HG03139 (cell line): ENCODE data around the gene CLSTN2.

Source experiments
- ATAC-seq: cut with Tn5 transposase; IDR thresholded peaks from one replicate; pipeline ENCODE4 v1.9.1; 2021; ENCODE audit not compliant: unreplicated experiment

CLSTN2 gene

GRCh38 chr3:140529558-140529957 lies 594.6 kb downstream of the CLSTN2 start:
- no peak for ATAC-seq

GRCh38 chr3:140530131-140530530 lies 595.1 kb downstream of the CLSTN2 start:
- no peak for ATAC-seq

DNA sequence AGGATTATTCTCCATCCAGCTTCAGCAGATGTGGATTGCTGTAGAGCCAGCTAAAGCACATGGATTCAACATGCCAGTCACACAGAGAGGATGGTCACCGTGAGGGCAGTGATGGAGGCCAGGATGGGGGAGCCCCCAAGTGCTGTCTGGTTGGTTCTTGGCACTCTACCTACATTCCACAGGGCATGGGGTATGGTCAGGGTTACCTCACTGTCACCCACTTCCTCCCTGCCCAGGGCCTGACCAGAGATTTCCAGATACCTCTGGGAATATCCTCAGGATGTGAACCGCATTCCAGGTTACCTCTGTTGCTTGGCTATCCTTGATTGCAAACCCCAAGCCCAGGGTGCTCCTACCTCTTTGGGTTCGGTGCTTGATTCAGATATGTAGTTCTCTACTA lies 595.6 kb downstream of the CLSTN2 start:
- no peak for ATAC-seq

DNA sequence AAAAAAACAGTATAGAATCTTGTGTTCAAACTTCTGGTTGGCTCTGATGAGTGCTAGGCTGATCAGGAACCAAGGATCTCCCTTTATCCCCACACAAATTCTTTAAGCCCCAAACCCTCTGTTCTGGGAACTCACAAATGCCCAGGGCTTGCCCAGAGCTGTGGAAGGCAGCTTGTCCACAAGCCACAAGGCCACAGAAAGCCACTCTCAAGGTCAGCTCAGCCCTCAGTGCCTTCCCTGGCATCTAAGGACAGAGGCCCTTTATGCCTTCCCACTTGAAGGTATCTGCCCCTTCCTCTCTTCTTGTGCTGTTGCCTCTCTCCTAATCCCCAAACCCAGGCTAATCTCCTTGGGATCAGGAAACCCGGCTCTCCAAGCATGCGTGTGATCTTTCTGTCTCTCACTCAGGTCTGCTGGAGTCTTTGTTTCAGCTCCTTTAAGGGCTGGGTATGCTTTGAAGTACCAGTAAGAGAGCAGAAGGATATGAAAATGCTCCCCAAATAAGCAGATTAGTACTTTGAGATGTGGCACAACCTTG lies 597.9 kb downstream of the CLSTN2 start:
- ATAC-seq: no peak

DNA sequence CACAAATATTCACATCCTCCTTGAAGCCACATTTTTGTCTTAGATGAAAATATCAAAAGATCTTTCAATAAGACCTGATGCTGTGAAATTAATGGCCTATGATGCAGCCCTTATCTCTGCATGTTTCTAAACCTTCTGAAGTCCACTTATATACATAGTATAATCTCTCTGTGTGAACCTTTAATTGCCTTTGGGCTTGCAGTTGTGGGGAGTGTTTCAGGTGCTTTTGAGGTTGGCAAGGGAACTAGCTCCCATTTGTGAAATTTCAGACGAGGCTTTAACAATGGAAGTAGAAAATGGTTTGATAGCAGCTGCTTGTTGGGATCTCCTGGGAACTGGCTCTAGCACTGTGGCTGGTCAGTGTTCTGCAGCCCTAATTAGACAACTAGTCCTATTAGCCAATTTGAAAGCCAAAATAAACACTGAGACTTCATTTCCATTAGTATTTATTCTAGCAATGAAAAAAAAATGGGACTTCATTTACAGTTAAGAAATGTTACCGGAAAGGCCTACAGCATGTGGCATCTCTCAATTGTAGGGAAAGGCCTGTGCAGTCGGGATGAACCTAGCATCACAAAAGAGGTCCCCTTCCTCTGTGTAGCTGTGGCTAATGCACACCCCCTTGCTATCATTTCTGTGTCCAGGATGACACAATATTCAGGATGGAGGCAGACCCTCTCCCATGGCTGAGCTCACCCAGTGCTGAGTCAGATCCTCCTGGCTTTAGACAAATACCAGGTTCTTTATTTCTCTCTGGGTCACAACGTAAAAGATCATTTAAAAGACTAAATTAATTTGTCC lies 602.1 kb downstream of the CLSTN2 start:
- ATAC-seq: no peak

DNA sequence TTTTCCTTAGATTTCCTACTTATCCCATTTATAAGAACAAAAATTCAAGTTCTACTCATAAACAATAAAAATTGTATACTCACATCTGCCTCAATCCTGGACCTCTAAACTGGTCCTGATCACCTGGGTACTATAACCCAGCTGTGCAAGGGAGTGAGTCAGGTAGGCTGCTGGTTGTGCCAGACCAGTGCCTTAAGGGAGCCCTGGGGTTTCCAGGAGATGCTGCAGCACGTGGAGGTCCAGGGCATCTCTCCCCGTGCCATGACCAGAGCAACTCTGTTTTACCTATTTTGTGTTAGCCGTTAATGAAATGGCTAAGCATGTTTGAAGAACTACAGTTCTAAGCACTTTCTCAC lies 602.7 kb downstream of the CLSTN2 start:
- no peak for ATAC-seq

DNA sequence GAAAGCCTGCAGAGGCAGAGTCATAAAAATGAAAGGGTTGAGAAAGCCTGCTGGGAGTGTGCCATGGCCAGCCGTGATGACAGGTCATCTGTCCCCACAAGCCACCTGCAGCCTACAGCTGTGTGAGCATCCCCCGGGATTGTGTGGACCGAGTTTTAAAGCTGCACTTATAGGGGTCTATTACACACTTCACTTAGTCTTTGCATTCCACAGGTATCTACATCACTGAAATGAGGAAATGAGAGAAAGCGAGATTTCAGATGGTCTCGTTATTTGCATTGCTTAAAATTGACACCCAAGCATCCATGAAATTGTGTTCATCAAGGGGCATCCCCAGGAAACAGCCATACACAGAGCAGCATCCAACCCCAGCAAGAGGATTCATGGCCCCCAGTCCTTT lies 605.3 kb downstream of the CLSTN2 start:
- ATAC-seq: peak; percentile 67

- no peak for ATAC-seq
These were observed 607.1 kb downstream of the CLSTN2 start for GRCh38 chr3:140541975-140542653.

GRCh38 chr3:140545197-140545596 lies 610.2 kb downstream of the CLSTN2 start:
- ATAC-seq: no peak

DNA sequence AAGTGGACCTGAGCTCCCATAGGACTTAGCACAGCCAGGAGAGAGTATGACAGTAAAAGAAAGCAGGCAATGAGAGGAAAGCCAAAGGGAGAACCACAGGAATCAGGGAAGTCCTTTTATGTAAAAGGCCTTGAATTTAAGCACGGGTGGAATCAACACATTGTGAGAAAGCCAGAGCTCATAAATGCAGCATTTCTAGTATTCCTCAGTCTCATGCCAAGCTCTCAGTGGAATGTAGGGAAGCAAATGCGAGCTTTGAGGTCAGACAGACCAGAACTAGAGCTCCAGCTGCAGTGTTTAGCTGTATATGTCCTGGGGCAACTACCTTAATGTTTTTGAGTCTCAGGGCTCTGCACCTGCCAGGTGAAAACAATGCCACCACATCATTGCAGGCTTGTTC lies 610.8 kb downstream of the CLSTN2 start:
- no peak for ATAC-seq

DNA sequence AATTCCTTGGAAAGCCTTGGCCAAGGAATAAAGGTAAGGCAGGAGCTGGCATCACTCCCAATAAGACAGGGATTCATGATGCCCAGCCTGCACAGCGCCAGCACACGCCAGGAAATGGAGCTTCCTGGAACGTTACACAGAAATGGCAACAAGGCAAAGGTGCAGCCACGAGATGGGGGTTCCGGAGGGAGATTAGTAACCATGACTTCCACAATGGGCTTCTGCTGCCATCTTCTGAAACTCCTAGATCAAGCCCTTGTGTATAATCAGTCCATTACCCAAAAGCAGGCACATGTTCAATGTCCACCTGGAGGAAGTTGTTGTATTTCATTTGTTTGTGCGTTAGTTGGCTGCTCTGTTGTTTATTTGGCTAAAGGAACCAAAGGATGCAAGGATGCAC lies 611.7 kb downstream of the CLSTN2 start:
- ATAC-seq: no peak

- no peak for ATAC-seq
These were observed 617.4 kb downstream of the CLSTN2 start for GRCh38 chr3:140552403-140552802.

DNA sequence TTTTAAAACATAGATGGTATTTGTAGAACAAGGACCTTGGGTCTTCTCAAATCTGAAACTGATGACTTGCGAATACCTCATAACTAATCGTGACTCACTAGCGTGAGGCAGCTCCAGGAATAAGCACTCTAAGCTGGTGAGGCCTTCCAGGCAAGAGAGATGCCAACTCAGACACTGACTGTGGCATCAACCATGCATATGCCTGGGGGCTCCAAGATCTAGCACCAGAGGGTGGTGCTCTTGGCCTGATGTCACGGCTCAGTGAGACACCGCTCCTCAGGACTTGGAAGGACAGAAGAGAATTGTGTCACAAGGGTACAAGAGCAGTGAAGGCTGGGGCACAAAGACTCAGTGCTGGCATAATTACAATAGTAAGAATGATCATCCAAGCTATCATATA lies 617.9 kb downstream of the CLSTN2 start:
- ATAC-seq: no peak

- no peak for ATAC-seq
These were observed 618.6 kb downstream of the CLSTN2 start for GRCh38 chr3:140553591-140553990.

GRCh38 chr3:140555666-140556065 lies 620.7 kb downstream of the CLSTN2 start:
- ATAC-seq: no peak

DNA sequence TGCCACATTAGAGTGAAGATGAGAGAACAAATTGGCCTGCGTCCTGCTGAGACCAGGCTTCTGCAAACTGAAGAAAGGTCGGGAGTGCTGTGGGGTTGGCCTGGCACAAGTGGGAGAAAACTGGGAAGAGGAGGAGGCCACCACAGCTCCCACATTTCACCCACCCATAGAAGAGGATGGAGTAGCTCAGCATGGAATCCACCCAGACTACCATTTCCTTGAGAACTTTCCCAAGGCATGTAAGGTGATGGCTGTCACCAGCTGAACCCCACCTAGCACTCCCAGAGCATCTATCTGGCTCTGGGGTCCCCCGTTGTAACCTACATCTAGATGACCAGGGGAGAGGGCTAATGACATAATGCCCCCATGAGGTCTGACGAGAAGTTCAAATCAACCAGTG lies 622.5 kb downstream of the CLSTN2 start:
- no peak for ATAC-seq

- no peak for ATAC-seq
These were observed 624.6 kb downstream of the CLSTN2 start for GRCh38 chr3:140559546-140559945.

DNA sequence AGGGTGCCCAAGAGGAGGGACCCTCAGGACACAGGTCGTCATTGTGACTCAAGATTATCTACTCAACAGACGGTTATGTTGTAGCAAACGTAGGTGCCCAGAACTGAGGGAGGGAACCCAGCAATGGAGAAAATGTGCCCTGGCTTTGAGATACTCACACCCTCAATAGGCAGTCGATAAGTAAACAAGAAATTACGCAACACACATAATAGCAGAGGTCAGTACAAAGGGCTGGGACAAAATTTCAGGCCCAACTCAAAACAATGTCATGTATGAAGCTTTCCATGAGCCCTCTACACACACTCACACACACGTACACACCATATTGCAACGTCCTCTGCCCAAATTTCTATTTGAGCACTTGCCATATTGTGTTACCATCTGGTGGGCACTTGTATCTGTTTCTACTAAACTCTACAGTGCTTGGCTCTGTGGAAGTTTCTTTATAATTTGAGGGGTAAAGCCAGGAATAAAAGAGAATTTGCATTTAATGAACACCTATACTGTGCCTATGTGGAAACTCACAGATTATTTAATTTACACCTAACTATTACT lies 628.3 kb downstream of the CLSTN2 start:
- ATAC-seq: no peak

- no peak for ATAC-seq
These were observed 633.1 kb downstream of the CLSTN2 start for GRCh38 chr3:140568131-140568530.

GRCh38 chr3:140568842-140569520 lies 634.0 kb downstream of the CLSTN2 start:
- no peak for ATAC-seq

- no peak for ATAC-seq
These were observed 635.6 kb downstream of the CLSTN2 start for GRCh38 chr3:140570602-140571001.

DNA sequence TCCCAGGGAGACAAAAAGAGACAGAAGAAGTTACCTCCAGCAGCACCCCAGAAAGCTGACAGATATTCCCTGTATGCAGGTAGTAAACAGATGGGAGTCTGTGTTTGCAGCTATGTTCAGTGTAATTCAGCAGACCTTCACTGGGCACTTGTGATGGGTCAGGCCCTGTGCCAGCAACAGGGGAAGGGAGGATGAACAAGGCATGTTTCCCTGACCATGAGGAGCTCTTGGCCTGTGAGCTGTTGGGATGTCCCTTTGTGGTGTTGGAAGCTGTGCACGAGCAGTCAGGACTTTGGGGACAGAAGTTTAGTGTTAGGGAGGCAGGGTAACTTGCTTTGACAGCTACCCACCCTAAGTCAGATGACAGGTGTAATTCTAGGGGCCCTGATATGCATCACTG lies 636.9 kb downstream of the CLSTN2 start:
- no peak for ATAC-seq
